ACC112 (cell line): ENCODE data around the gene LGI1.

Source experiments
- H2AFZ ChIP-seq: fragments of 200-600 bp; sonication (generic); one replicate; pipeline ENCODE4 v1.6.0; 2017; ENCODE audit warnings: antibody characterized with exemption, low read length; ENCODE audit not compliant: unreplicated experiment
- H3K27ac ChIP-seq: fragments of 200-600 bp; sonication (generic); 2 replicates; pipeline ENCODE4 v1.5.1; 2014; ENCODE audit warnings: low read depth, mild to moderate bottlenecking, antibody characterized with exemption, low read length, moderate library complexity
- H3K27me3 ChIP-seq: fragments of 200-600 bp; sonication (generic); 2 replicates; pipeline ENCODE4 v1.6.1; 2014; ENCODE audit warnings: mild to moderate bottlenecking, antibody characterized with exemption, low read length, moderate library complexity, mixed read lengths; ENCODE audit not compliant: insufficient read depth
- H3K36me3 ChIP-seq: fragments of 200-600 bp; sonication (generic); 2 replicates; pipeline ENCODE4 v1.6.1; 2016; ENCODE audit warnings: mild to moderate bottlenecking, antibody characterized with exemption, low read length, moderate library complexity, mixed read lengths; ENCODE audit not compliant: insufficient read depth
- H3K4me1 ChIP-seq: fragments of 200-600 bp; sonication (generic); one replicate; pipeline ENCODE4 v1.6.1; 2016; ENCODE audit warnings: low read length, mixed read lengths; ENCODE audit not compliant: insufficient read depth, unreplicated experiment, control insufficient read depth
- H3K4me3 ChIP-seq: fragments of 200-600 bp; sonication (generic); 2 replicates; pipeline ENCODE4 v1.5.1; 2014; ENCODE audit warnings: mild to moderate bottlenecking, low read depth, low read length
- H3K79me2 ChIP-seq: fragments of 200-600 bp; sonication (generic); one replicate; pipeline ENCODE4 v1.6.0; 2016; ENCODE audit warnings: low read length; ENCODE audit not compliant: control insufficient read depth, unreplicated experiment, insufficient read depth

The LGI1 gene

GRCh38 chr10:93804200-93804599 is 46.5 kb downstream of the LGI1 start:
- peaks cover 70% of the 10 kb centered on the region for H3K27me3 ChIP-seq
- H3K4me1 ChIP-seq, result no peaks in the 10 kb centered on the region
- no peaks in the 10 kb centered on the region for H3K79me2 ChIP-seq
- H3K36me3 ChIP-seq, result no peaks in the 10 kb centered on the region
- H3K4me3 ChIP-seq, result no peak overlapping the region
- no peak overlapping the region for H2AFZ ChIP-seq
- H3K27ac ChIP-seq, result no peak overlapping the region

- no peaks in the 10 kb centered on the region for H3K79me2 ChIP-seq
- H3K27ac ChIP-seq, result no peak overlapping the region
- no peak overlapping the region for H3K4me3 ChIP-seq
- H3K27me3 ChIP-seq, result peaks cover 46% of the 10 kb centered on the region
- H3K4me1 ChIP-seq, result no peaks in the 10 kb centered on the region
- no peak overlapping the region for H2AFZ ChIP-seq
- H3K36me3 ChIP-seq, result no peaks in the 10 kb centered on the region
Observed at GRCh38 chr10:93806903-93807302, 49.2 kb downstream of the LGI1 start.

GRCh38 chr10:93807371-93807770 is 49.6 kb downstream of the LGI1 start:
- no peaks in the 10 kb centered on the region for H3K79me2 ChIP-seq
- H3K36me3 ChIP-seq, result no peaks in the 10 kb centered on the region
- peaks cover 42% of the 10 kb centered on the region for H3K27me3 ChIP-seq
- H3K4me3 ChIP-seq, result no peak overlapping the region
- H2AFZ ChIP-seq, result no peak overlapping the region
- no peaks in the 10 kb centered on the region for H3K4me1 ChIP-seq
- H3K27ac ChIP-seq, result no peak overlapping the region

- no peaks in the 10 kb centered on the region for H3K79me2 ChIP-seq
- H3K27me3 ChIP-seq, result no peaks in the 10 kb centered on the region
- no peak overlapping the region for H2AFZ ChIP-seq
- no peak overlapping the region for H3K27ac ChIP-seq
- peaks cover 12% of the 10 kb centered on the region for H3K4me1 ChIP-seq
- H3K4me3 ChIP-seq, result no peak overlapping the region
- H3K36me3 ChIP-seq, result no peaks in the 10 kb centered on the region
Observed at GRCh38 chr10:93812659-93813338, 55.1 kb downstream of the LGI1 start.

GRCh38 chr10:93813507-93814465 is 56.0 kb downstream of the LGI1 start:
- Histone ChIP-seq H3K79me2 (no peaks in the 10 kb centered on the region), H3K27ac (no peak overlapping the region), H2AFZ (peak overlapping the region; percentile 61), H3K27me3 (no peaks in the 10 kb centered on the region), H3K36me3 (no peaks in the 10 kb centered on the region), H3K4me3 (no peak overlapping the region), H3K4me1 (peaks cover 12% of the 10 kb centered on the region)

GRCh38 chr10:93815304-93816096 is 57.8 kb downstream of the LGI1 start:
- no peaks in the 10 kb centered on the region for H3K27me3 ChIP-seq
- H3K4me1 ChIP-seq, result peaks cover 15% of the 10 kb centered on the region
- H2AFZ ChIP-seq, result peak overlapping the region; percentile 24
- H3K27ac ChIP-seq, result no peak overlapping the region
- H3K4me3 ChIP-seq, result no peak overlapping the region; the same call in 1 of the 2 replicates
- no peaks in the 10 kb centered on the region for H3K36me3 ChIP-seq
- H3K79me2 ChIP-seq, result no peaks in the 10 kb centered on the region

- H3K4me3 ChIP-seq, result peak overlapping the region; percentile 51
- H3K79me2 ChIP-seq, result no peaks in the 10 kb centered on the region
- H3K27ac ChIP-seq, result no peak overlapping the region
- no peaks in the 10 kb centered on the region for H3K27me3 ChIP-seq
- peak overlapping the region; percentile 24 for H2AFZ ChIP-seq
- no peaks in the 10 kb centered on the region for H3K36me3 ChIP-seq
- peaks cover 15% of the 10 kb centered on the region for H3K4me1 ChIP-seq
Observed at GRCh38 chr10:93816123-93816747, 58.5 kb downstream of the LGI1 start.

GRCh38 chr10:93818086-93818485 is 60.4 kb downstream of the LGI1 start:
- Histone ChIP-seq H3K79me2 (no peaks in the 10 kb centered on the region), H3K4me3 (no peak overlapping the region), H3K36me3 (no peaks in the 10 kb centered on the region), H3K27ac (no peak overlapping the region), H2AFZ (no peak overlapping the region), H3K27me3 (no peaks in the 10 kb centered on the region), H3K4me1 (peaks cover 15% of the 10 kb centered on the region)

GRCh38 chr10:93819520-93819919 is 61.8 kb downstream of the LGI1 start:
- H3K79me2 ChIP-seq, result no peaks in the 10 kb centered on the region
- H3K36me3 ChIP-seq, result no peaks in the 10 kb centered on the region
- no peak overlapping the region for H2AFZ ChIP-seq
- no peaks in the 10 kb centered on the region for H3K27me3 ChIP-seq
- no peak overlapping the region for H3K4me3 ChIP-seq
- peaks cover 5% of the 10 kb centered on the region for H3K4me1 ChIP-seq
- no peak overlapping the region for H3K27ac ChIP-seq

- no peak overlapping the region for H3K4me3 ChIP-seq
- no peak overlapping the region for H3K27ac ChIP-seq
- no peaks in the 10 kb centered on the region for H3K79me2 ChIP-seq
- no peak overlapping the region for H2AFZ ChIP-seq
- H3K4me1 ChIP-seq, result peaks cover 3% of the 10 kb centered on the region
- H3K27me3 ChIP-seq, result no peaks in the 10 kb centered on the region
- H3K36me3 ChIP-seq, result no peaks in the 10 kb centered on the region
Observed at GRCh38 chr10:93820434-93820833, 62.7 kb downstream of the LGI1 start.
